H1 (cell line): ENCODE results near the gene METRNL. TPM values are rescaled to one million over a fixed set of nuclear protein-coding genes. Genes with fewer than 3 reads are reported as not detected.

Experiments
- CTCF ChIA-PET: fragments of 300-600 bp; sonication (Branson Sonifier 250); formaldehyde crosslinking; loops from one replicate; lab custom pipeline; 2021; ENCODE audit not compliant: partially characterized antibody; lab: Charles Lee
- POLR2A ChIA-PET: fragments of 300-600 bp; sonication (Branson Sonifier 250); formaldehyde crosslinking; loops from one replicate; lab custom pipeline; 2021; ENCODE audit warnings: inconsistent platforms; ENCODE audit not compliant: partially characterized antibody; lab: Charles Lee
- DNase-seq, 2 experiments: peaks; one replicate each; pipeline versions ENCODE4 v3.0.0 to v3.0.0-alpha.2; 2010 to 2022; ENCODE audit warnings: low spot score in 2 of 2, low read depth in 1 of 2, mixed read lengths in 1 of 2
- FAIRE-seq: peaks from 2 replicates; lab custom pipeline; 2011; peaks lifted over from hg19 to GRCh38; lab: Jason Lieb, UNC
- H2AFZ ChIP-seq: 2 replicates; pipeline ENCODE4 v1.8.1; 2012; ENCODE audit warnings: low read length, inconsistent platforms
- H2AK5ac ChIP-seq: 2 replicates; pipeline ENCODE4 v1.6.1; 2013; ENCODE audit warnings: low read depth, low read length
- H2BK120ac ChIP-seq: replicated peaks from 2 replicates; pipeline ENCODE3; 2013; ENCODE audit warnings: low read depth, low read length, inconsistent platforms
- H2BK12ac ChIP-seq: 2 replicates; pipeline ENCODE4 v1.6.1; 2013; ENCODE audit warnings: low read depth, low read length
- H2BK15ac ChIP-seq: 2 replicates; pipeline ENCODE4 v1.6.1; 2013; ENCODE audit warnings: low read length
- H2BK20ac ChIP-seq: 2 replicates; pipeline ENCODE4 v1.6.1; 2013; ENCODE audit warnings: low read length
- H2BK5ac ChIP-seq: 2 replicates; pipeline ENCODE4 v1.6.1; 2013; ENCODE audit warnings: low read depth, low read length
- H3K14ac ChIP-seq: 2 replicates; pipeline ENCODE4 v1.6.1; 2013; ENCODE audit warnings: inconsistent platforms; ENCODE audit not compliant: insufficient read length
- H3K18ac ChIP-seq: 2 replicates; pipeline ENCODE4 v1.6.1; 2013; ENCODE audit warnings: low read length; ENCODE audit errors: extremely low read depth
- H3K23ac ChIP-seq: 2 replicates; pipeline ENCODE4 v1.6.1; 2013; ENCODE audit warnings: inconsistent platforms; ENCODE audit not compliant: insufficient read length
- H3K23me2 ChIP-seq: 2 replicates; pipeline ENCODE4 v1.6.1; 2013; ENCODE audit warnings: low read depth, low read length
- H3K27ac ChIP-seq: 2 replicates; pipeline ENCODE4 v1.6.1; 2011; ENCODE audit warnings: low read depth, low read length, inconsistent platforms
- H3K27me3 ChIP-seq, 4 experiments: replicated peaks in 1 of 4; 1 replicate in 1 of 4; 2 replicates in 3 of 4; pipeline versions ENCODE4 v1.6.1 to v1.8.1; 2011 to 2013; ENCODE audit warnings: low read length in 3 of 4, mild to moderate bottlenecking in 3 of 4, inconsistent platforms in 2 of 4, mixed read lengths in 2 of 4, moderate library complexity in 1 of 4; ENCODE audit not compliant: control insufficient read depth in 3 of 4, insufficient read depth in 3 of 4; ENCODE audit errors: extremely low read depth in 1 of 4
- H3K36me3 ChIP-seq, 4 experiments: 2 replicates each; pipeline versions ENCODE4 v1.6.1 to v1.8.1; 2011 to 2013; ENCODE audit warnings: mild to moderate bottlenecking in 4 of 4, low read length in 3 of 4, moderate library complexity in 2 of 4, control low read depth in 1 of 4, inconsistent platforms in 1 of 4; ENCODE audit not compliant: insufficient read depth in 4 of 4, control insufficient read depth in 2 of 4
- H3K4ac ChIP-seq: replicated peaks from 2 replicates; pipeline ENCODE3; 2013; ENCODE audit warnings: low read length, low read depth, mixed read lengths, inconsistent platforms; ENCODE audit not compliant: insufficient read length
- H3K4me1 ChIP-seq, 4 experiments: replicated peaks in 1 of 4; 1 replicate in 1 of 4; 2 replicates in 3 of 4; pipeline versions ENCODE4 v1.6.1 to v1.8.1; 2011 to 2013; ENCODE audit warnings: low read length in 3 of 4, inconsistent platforms in 2 of 4, mixed read lengths in 1 of 4; ENCODE audit not compliant: insufficient read depth in 4 of 4, control insufficient read depth in 3 of 4
- H3K4me2 ChIP-seq, 2 experiments: 2 replicates each; pipeline versions ENCODE4 v1.6.1 to v1.8.1; 2011 to 2013; ENCODE audit warnings: low read depth in 2 of 2, low read length in 2 of 2, control low read depth in 1 of 2, inconsistent platforms in 1 of 2, mild to moderate bottlenecking in 1 of 2; ENCODE audit not compliant: insufficient read depth in 1 of 2
- H3K4me3 ChIP-seq, 4 experiments: fragments of 200-600, 300-600 bp in 1 of 4; sonication (generic), shearing (Covaris generic), sonication (Bioruptor Twin) in 1 of 4; 2 replicates each; pipeline versions ENCODE4 v1.5.1 to v1.8.1; 2011 to 2016; ENCODE audit warnings: low read length in 4 of 4, low read depth in 3 of 4, control low read depth in 2 of 4, inconsistent platforms in 2 of 4, mild to moderate bottlenecking in 2 of 4, mixed read lengths in 1 of 4, moderate library complexity in 1 of 4; ENCODE audit not compliant: insufficient read depth in 2 of 4; ENCODE audit errors: extremely low read depth in 1 of 4
- H3K56ac ChIP-seq: replicated peaks from 2 replicates; pipeline ENCODE3; 2013; ENCODE audit warnings: low read depth, mild to moderate bottlenecking, mixed read lengths, low read length, inconsistent platforms; ENCODE audit not compliant: insufficient read length
- H3K79me1 ChIP-seq: 2 replicates; pipeline ENCODE4 v1.6.1; 2013; ENCODE audit warnings: low read depth, low read length, control low read depth
- H3K79me2 ChIP-seq, 2 experiments: 2 replicates each; pipeline versions ENCODE4 v1.6.1 to v1.8.1; 2012 to 2013; ENCODE audit warnings: low read length in 2 of 2, mild to moderate bottlenecking in 2 of 2, inconsistent platforms in 1 of 2; ENCODE audit not compliant: insufficient read depth in 2 of 2, control insufficient read depth in 1 of 2
- H3K9ac ChIP-seq, 4 experiments: replicated peaks in 1 of 4; 1 replicate in 1 of 4; 2 replicates in 3 of 4; pipeline versions ENCODE4 v1.6.1 to v1.8.1; 2011 to 2013; ENCODE audit warnings: low read depth in 3 of 4, low read length in 3 of 4, control low read depth in 2 of 4, mild to moderate bottlenecking in 2 of 4, moderate library complexity in 2 of 4, inconsistent platforms in 1 of 4; ENCODE audit errors: extremely low read depth in 1 of 4
- H3K9me3 ChIP-seq, 2 experiments: 2 replicates each; pipeline versions ENCODE4 v1.6.1 to v1.8.1; 2012 to 2013; ENCODE audit warnings: mild to moderate bottlenecking in 2 of 2, moderate library complexity in 2 of 2, control low read depth in 1 of 2, inconsistent platforms in 1 of 2, low read depth in 1 of 2, low read length in 1 of 2, mixed read lengths in 1 of 2; ENCODE audit not compliant: insufficient read depth in 2 of 2
- H4K20me1 ChIP-seq, 2 experiments: replicated peaks in 1 of 2; 2 replicates each; pipeline versions ENCODE3 to v1.8.1; 2011 to 2013; ENCODE audit warnings: inconsistent platforms in 2 of 2, low read length in 2 of 2, mild to moderate bottlenecking in 1 of 2; ENCODE audit not compliant: insufficient read depth in 2 of 2, control insufficient read depth in 1 of 2
- H4K5ac ChIP-seq: 2 replicates; pipeline ENCODE4 v1.6.1; 2013; ENCODE audit warnings: low read length, low read depth, mixed read lengths, inconsistent platforms; ENCODE audit not compliant: insufficient read length
- H4K8ac ChIP-seq: 2 replicates; pipeline ENCODE4 v1.8.0; 2013; ENCODE audit warnings: mild to moderate bottlenecking, moderate library complexity, low read length, inconsistent platforms; ENCODE audit not compliant: insufficient read depth; ENCODE audit errors: extremely low read depth
- H4K91ac ChIP-seq: replicated peaks from 2 replicates; pipeline ENCODE3; 2013; ENCODE audit warnings: low read length, mixed read lengths, inconsistent platforms; ENCODE audit not compliant: insufficient read length
- BCL11A ChIP-seq, 2 experiments: IDR thresholded peaks; one replicate each; pipeline ENCODE4 v1.6.1; 2011; ENCODE audit warnings: low read depth in 2 of 2, low read length in 2 of 2, mild to moderate bottlenecking in 2 of 2
- CREB1 ChIP-seq: IDR thresholded peaks from 2 replicates; pipeline ENCODE4 v1.6.1; 2012; ENCODE audit warnings: inconsistent platforms
- CTCF ChIP-seq, 3 experiments: IDR thresholded peaks; 1 replicate in 2 of 3; 2 replicates in 1 of 3; pipeline versions ENCODE4 v1.5.1 to v1.6.1; 2011; ENCODE audit warnings: low read length in 3 of 3, mild to moderate bottlenecking in 3 of 3, inconsistent platforms in 2 of 3, low read depth in 1 of 3, moderate library complexity in 1 of 3; ENCODE audit not compliant: insufficient read depth in 1 of 3; ENCODE audit errors: control extremely low read depth in 1 of 3
- KDM1A ChIP-seq: fragments of 200-600, 300-600 bp; sonication (generic); IDR thresholded peaks from 2 replicates; pipeline ENCODE4 v1.7.1; 2016; ENCODE audit warnings: mild to moderate bottlenecking, low read length, borderline replicate concordance
- KDM5A ChIP-seq: fragments of 200-600 bp; IDR thresholded peaks from 2 replicates; pipeline ENCODE4 v1.7.1; 2012; ENCODE audit warnings: mild to moderate bottlenecking, low read length, inconsistent platforms, mixed read lengths
- POLR2AphosphoS5 ChIP-seq: IDR thresholded peaks from 2 replicates; pipeline ENCODE4 v1.6.1; 2011; ENCODE audit warnings: low read depth, low read length
- RAD21 ChIP-seq, 2 experiments: IDR thresholded peaks in 1 of 2; conservative IDR thresholded peaks in 1 of 2; 2 replicates each; pipeline ENCODE4 v1.6.1; 2011; ENCODE audit warnings: low read depth in 2 of 2, low read length in 2 of 2, improper control_type of control experiment in 1 of 2, inconsistent platforms in 1 of 2, mild to moderate bottlenecking in 1 of 2, moderate library complexity in 1 of 2
- SIRT6 ChIP-seq: IDR thresholded peaks from one replicate; pipeline ENCODE4 v1.7.1; 2012; ENCODE audit warnings: low read length, inconsistent platforms
- SP1 ChIP-seq: IDR thresholded peaks from 2 replicates; pipeline ENCODE4 v1.6.1; 2011; ENCODE audit warnings: low read depth, low read length
- SUZ12 ChIP-seq: fragments of 200-600 bp; sonication (generic); IDR thresholded peaks from 2 replicates; pipeline ENCODE4 v1.6.1; 2012; ENCODE audit warnings: mild to moderate bottlenecking, inconsistent platforms, low read length, moderate library complexity, mixed read lengths
- ZNF274 ChIP-seq: IDR thresholded peaks from 2 replicates; pipeline ENCODE4 v1.7.0; 2012; ENCODE audit warnings: low read length, borderline replicate concordance; ENCODE audit errors: extremely low read depth
- WGBS, 2 experiments: shearing (Covaris generic) in 1 of 2; methylation state at CpG; one replicate each; pipeline versions ENCODE4 v1.1.6 to v1.1.7; 2013 to 2015; ENCODE audit warnings: low lambda C conversion rate in 2 of 2, mixed read lengths in 2 of 2, inconsistent platforms in 1 of 2, low coverage in 1 of 2, missing lambda C conversion rate in 1 of 2; ENCODE audit not compliant: insufficient replicate concordance in 2 of 2, insufficient coverage in 1 of 2, insufficient read length in 1 of 2; ENCODE audit errors: extremely low coverage in 1 of 2, missing lambda C conversion rate in 1 of 2; 5-methylcytosine and 5-hydroxymethylcytosine counted together
- polyA plus RNA-seq, 7 experiments: library from polyadenylated mRNA; depleted of rRNA in 3 of 7; stranded (reverse) in 5 of 7; unstranded in 2 of 7; fragments of >200 nt in 5 of 7; fragments of 200-250 nt in 2 of 7; gene quantifications; 1 replicate in 5 of 7; 2 replicates in 1 of 7; 4 replicates in 1 of 7; pipeline versions ENCODE4 v1.2.1 to v1.2.3, GENCODE V29; 2011 to 2013; ENCODE audit warnings: missing spikeins in 2 of 7, mixed read lengths in 2 of 7
- total RNA-seq: library from RNA; stranded (reverse); fragmentation: NEBNext Ultra II Directional; extraction: Animal tissue kit (Norgen Biotek cat#: 25700); gene quantifications from 2 replicates; pipeline ENCODE4 v1.2.1, GENCODE V29; 2021

METRNL gene
- total and polyA plus RNA-seq, 2 of the 8 experiments (the other 6 are each of a cell fraction or from before 2014, with no cell fraction given) = 13.9 to 14.2 TPM

DNA sequence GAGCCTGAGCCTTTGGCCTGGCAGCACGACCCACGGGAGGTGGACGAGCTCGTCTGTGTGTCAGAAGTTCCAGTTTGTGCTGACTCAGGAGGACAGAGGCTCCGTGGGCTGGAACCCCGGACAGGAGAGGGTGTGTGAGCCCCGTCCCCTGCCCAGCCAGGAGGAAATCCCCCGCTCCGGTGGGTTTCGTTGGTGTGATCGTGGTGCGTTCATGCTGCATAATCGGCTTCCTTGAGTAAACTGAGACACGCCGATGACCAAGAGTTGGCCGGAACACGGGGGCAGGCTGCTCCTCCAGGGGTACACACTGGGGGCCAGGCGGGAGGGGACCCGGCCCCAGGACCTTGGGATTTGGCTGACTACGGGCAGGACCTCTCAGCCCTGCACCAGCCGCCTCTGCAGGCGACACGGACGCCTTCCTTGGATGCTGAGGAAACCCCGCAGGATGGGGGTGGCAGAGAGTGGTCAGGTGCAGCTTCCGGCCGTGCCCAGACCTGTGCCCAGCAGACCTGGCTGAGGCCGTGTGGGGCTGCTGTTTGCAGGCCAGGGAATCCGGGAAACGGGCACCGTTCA, 8.5 kb downstream of the METRNL start:
- DNase-seq = no peak
- H3K18ac ChIP-seq = no peak overlapping the region
- H3K4me2 ChIP-seq = no peak overlapping the region
- no peak overlapping the region for H3K4ac ChIP-seq
- peaks cover 0 to 7% of the 10 kb centered on the region in 2 experiments for H4K20me1 ChIP-seq
- H3K9me3 ChIP-seq = no peaks in the 10 kb centered on the region
- no peak overlapping the region for H3K27ac ChIP-seq
- FAIRE-seq = no peak
- no peak overlapping the region for H2AK5ac ChIP-seq
- no peaks in the 10 kb centered on the region for H3K27me3 ChIP-seq
- no peak overlapping the region for H3K4me3 ChIP-seq
- H3K56ac ChIP-seq = no peak overlapping the region
- H3K79me1 ChIP-seq = peaks cover 7% of the 10 kb centered on the region
- peaks cover 0 to 18% of the 10 kb centered on the region in 2 experiments; a peak in 1 of 4 replicates for H3K79me2 ChIP-seq
- no peak overlapping the region; the same call in 1 of the 2 replicates for H2BK15ac ChIP-seq
- H3K4me1 ChIP-seq = peaks cover 7 to 46% (median 18%) of the 10 kb centered on the region in 4 experiments
- H4K8ac ChIP-seq = no peak overlapping the region
- H4K5ac ChIP-seq = no peak overlapping the region
- H3K36me3 ChIP-seq = no peaks in the 10 kb centered on the region
- H2BK120ac ChIP-seq = no peak overlapping the region
- H2BK12ac ChIP-seq = no peak overlapping the region
- no peak overlapping the region for H4K91ac ChIP-seq
- ChIA-PET POLR2A (no interaction called here), CTCF (interaction anchor here (2.2 kb wide), 1 partner anchor 10 kb away, joined by 5 read pairs; no protein-coding TSS in a partner anchor)
- 92% methylated on average over 24 of the region's 31 CpGs; no CpG with 5 or more reads in 1 of the 2 experiments for WGBS, 2 experiments
- H3K23me2 ChIP-seq = no peaks in the 10 kb centered on the region
- no peak overlapping the region for H2BK20ac ChIP-seq
- H2BK5ac ChIP-seq = no peak overlapping the region
- no peak overlapping the region for H3K9ac ChIP-seq
- no peak overlapping the region for H3K23ac ChIP-seq
- H3K14ac ChIP-seq = no peak overlapping the region
- no peak overlapping the region for H2AFZ ChIP-seq
- TF ChIP-seq SIRT6 (no peak), SUZ12 (no peak), KDM1A (no peak), ZNF274 (no peak), SP1 (no peak), CTCF (IDR thresholded peaks at IDR 0.05; ENCODE audit: control extremely low read depth in 1 of 3, insufficient read depth in 1 of 3, low read depth in 1 of 3, low read length in 3 of 3) (no peak), KDM5A (no peak), RAD21 (IDR thresholded peaks at IDR 0.05 in 1 of 2, conservative IDR thresholded peaks at IDR 0.05 in 1 of 2; ENCODE audit: low read depth in 2 of 2, low read length in 2 of 2) (no peak), CREB1 (no peak), POLR2AphosphoS5 (no peak), BCL11A (IDR thresholded peaks at IDR 0.05; ENCODE audit: low read depth in 2 of 2, low read length in 2 of 2) (no peak)
